ENCODE measurements around the gene CLK3.
"Not testable (repeated sequence)": the region's sequence is repeated elsewhere in the genome, so short reads cannot be mapped to it uniquely, and the experiment has no call there.

The CLK3 gene

DNA sequence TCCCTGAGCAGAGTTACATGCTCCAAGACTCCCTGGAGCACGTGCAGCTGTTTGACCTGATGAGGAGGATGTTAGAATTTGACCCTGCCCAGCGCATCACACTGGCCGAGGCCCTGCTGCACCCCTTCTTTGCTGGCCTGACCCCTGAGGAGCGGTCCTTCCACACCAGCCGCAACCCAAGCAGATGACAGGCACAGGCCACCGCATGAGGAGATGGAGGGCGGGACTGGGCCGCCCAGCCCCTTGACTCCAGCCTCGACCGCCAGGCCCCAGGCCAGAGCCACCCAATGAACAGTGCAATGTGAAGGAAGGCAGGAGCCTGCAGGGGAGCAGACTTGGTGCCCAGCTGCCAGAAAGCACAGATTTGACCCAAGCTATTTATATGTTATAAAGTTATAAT, 14.1 kb downstream of the CLK3 start:
- no CpG with 5 or more reads among the region's 10 CpGs for WGBS (ENCODE audit: insufficient coverage, insufficient read length)

GRCh38 chr15:74630284-74631086, 14.8 kb downstream of the CLK3 start:
- DNase-seq (ENCODE audit: low read depth, low spot score) = no peak
- no peaks in the 10 kb centered on the region for H3K4me1 ChIP-seq (ENCODE audit: control insufficient read depth, insufficient read depth, low read length)
- peaks cover 33% of the 10 kb centered on the region for H3K36me3 ChIP-seq (ENCODE audit: control insufficient read depth, insufficient read depth, low read length)
- H3K27me3 ChIP-seq (ENCODE audit: control insufficient read depth, insufficient read depth, low read length) = no peaks in the 10 kb centered on the region
- WGBS (ENCODE audit: insufficient coverage, insufficient read length) = no CpG with 5 or more reads among the region's 6 CpGs
- H3K4me3 ChIP-seq (ENCODE audit: low read length) = no peak overlapping the region
- H3K27ac ChIP-seq (ENCODE audit: low read length) = no peak overlapping the region
- H3K9me3 ChIP-seq (ENCODE audit: control insufficient read depth, insufficient read depth, low read length) = no peaks in the 10 kb centered on the region

More for the DNA sequence above, 14.1 kb downstream of the CLK3 start:
- not testable (repeated sequence) for H3K4me1 ChIP-seq (ENCODE audit: control insufficient read depth, insufficient read depth, low read length); H3K27ac ChIP-seq (ENCODE audit: low read length); H3K9me3 ChIP-seq (ENCODE audit: control insufficient read depth, insufficient read depth, low read length); H3K4me3 ChIP-seq (ENCODE audit: low read length); H3K27me3 ChIP-seq (ENCODE audit: control insufficient read depth, insufficient read depth, low read length); DNase-seq (ENCODE audit: low read depth, low spot score)
- H3K36me3 ChIP-seq (ENCODE audit: control insufficient read depth, insufficient read depth, low read length) = peaks cover 41% of the 10 kb centered on the region

- Histone ChIP-seq H3K4me3 (ENCODE audit: low read length) (no peak overlapping the region), H3K27ac (ENCODE audit: low read length) (no peak overlapping the region), H3K27me3 (ENCODE audit: control insufficient read depth, insufficient read depth, low read length) (no peaks in the 10 kb centered on the region), H3K4me1 (ENCODE audit: control insufficient read depth, insufficient read depth, low read length) (no peaks in the 10 kb centered on the region), H3K36me3 (ENCODE audit: control insufficient read depth, insufficient read depth, low read length) (peaks cover 28% of the 10 kb centered on the region), H3K9me3 (ENCODE audit: control insufficient read depth, insufficient read depth, low read length) (no peaks in the 10 kb centered on the region)
- DNase-seq (ENCODE audit: low read depth, low spot score) = no peak
- no CpG with 5 or more reads among the region's 3 CpGs for WGBS (ENCODE audit: insufficient coverage, insufficient read length)
Measured at GRCh38 chr15:74631087-74631385, 15.4 kb downstream of the CLK3 start.

GRCh38 chr15:74631408-74631807, 15.8 kb downstream of the CLK3 start:
- peaks cover 24% of the 10 kb centered on the region for H3K36me3 ChIP-seq (ENCODE audit: control insufficient read depth, insufficient read depth, low read length)
- DNase-seq (ENCODE audit: low read depth, low spot score) = no peak
- no CpG with 5 or more reads among the region's 3 CpGs for WGBS (ENCODE audit: insufficient coverage, insufficient read length)
- no peaks in the 10 kb centered on the region for H3K4me1 ChIP-seq (ENCODE audit: control insufficient read depth, insufficient read depth, low read length)
- H3K27ac ChIP-seq (ENCODE audit: low read length) = no peak overlapping the region
- H3K9me3 ChIP-seq (ENCODE audit: control insufficient read depth, insufficient read depth, low read length) = no peaks in the 10 kb centered on the region
- no peak overlapping the region for H3K4me3 ChIP-seq (ENCODE audit: low read length)
- no peaks in the 10 kb centered on the region for H3K27me3 ChIP-seq (ENCODE audit: control insufficient read depth, insufficient read depth, low read length)

GRCh38 chr15:74631935-74632560, 16.4 kb downstream of the CLK3 start:
- DNase-seq (ENCODE audit: low read depth, low spot score) = no peak
- Histone ChIP-seq H3K4me3 (ENCODE audit: low read length) (no peak overlapping the region), H3K9me3 (ENCODE audit: control insufficient read depth, insufficient read depth, low read length) (no peaks in the 10 kb centered on the region), H3K36me3 (ENCODE audit: control insufficient read depth, insufficient read depth, low read length) (peaks cover 21% of the 10 kb centered on the region), H3K27ac (ENCODE audit: low read length) (no peak overlapping the region), H3K4me1 (ENCODE audit: control insufficient read depth, insufficient read depth, low read length) (no peaks in the 10 kb centered on the region), H3K27me3 (ENCODE audit: control insufficient read depth, insufficient read depth, low read length) (no peaks in the 10 kb centered on the region)
- no CpG with 5 or more reads among the region's 8 CpGs for whole genome bisulfite sequencing (ENCODE audit: insufficient coverage, insufficient read length)

DNA sequence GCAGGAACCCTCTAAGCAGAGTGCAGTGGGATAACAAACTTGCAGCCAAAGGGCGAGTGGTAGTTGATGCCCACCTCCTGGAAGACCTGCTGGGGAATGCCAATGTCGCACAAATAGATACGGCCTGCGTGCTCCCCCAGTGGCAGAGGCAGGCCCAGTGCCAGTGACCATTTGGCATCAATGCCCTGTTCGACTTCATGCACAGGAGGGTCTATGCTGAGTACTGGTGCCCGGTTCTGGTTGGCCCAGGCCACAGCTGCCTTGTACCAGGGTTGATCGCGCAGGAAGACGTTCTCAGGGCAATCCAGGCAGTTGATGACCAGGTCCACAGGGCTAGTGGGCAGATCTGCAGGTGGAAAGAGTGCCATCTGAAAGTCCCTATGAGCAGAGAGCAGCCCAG, 17.0 kb downstream of the CLK3 start:
- Histone ChIP-seq H3K4me1 (ENCODE audit: control insufficient read depth, insufficient read depth, low read length) (no peaks in the 10 kb centered on the region), H3K36me3 (ENCODE audit: control insufficient read depth, insufficient read depth, low read length) (peaks cover 16% of the 10 kb centered on the region), H3K9me3 (ENCODE audit: control insufficient read depth, insufficient read depth, low read length) (no peaks in the 10 kb centered on the region), H3K27ac (ENCODE audit: low read length) (no peak overlapping the region), H3K4me3 (ENCODE audit: low read length) (no peak overlapping the region), H3K27me3 (ENCODE audit: control insufficient read depth, insufficient read depth, low read length) (no peaks in the 10 kb centered on the region)
- DNase-seq (ENCODE audit: low read depth, low spot score) = no peak
- WGBS (ENCODE audit: insufficient coverage, insufficient read length) = no CpG with 5 or more reads among the region's 9 CpGs

GRCh38 chr15:74633781-74634180, 18.1 kb downstream of the CLK3 start:
- WGBS (ENCODE audit: insufficient coverage, insufficient read length) = no CpG with 5 or more reads among the region's 2 CpGs

DNA sequence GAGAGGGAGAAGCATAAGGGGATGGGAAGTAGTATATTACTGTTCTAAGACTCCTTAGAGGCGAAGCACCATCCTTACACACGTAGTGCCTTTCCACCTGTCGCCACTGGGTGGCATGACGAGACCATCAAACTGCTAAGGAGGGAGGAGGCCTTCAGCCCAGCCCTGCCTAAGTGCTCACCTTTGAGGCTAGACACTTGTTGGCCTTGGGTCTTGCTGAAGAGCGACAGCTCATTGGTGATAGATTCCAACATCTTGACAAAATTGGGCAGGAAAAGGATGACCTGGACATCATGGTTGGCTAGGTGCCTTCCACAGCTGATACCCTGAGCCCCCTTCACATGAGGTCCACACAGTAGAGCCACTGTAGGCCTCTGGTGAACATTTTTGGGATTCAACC, 19.6 kb downstream of the CLK3 start:
- WGBS (ENCODE audit: insufficient coverage, insufficient read length) = no CpG with 5 or more reads among the region's 5 CpGs
- no peaks in the 10 kb centered on the region for H3K27me3 ChIP-seq (ENCODE audit: control insufficient read depth, insufficient read depth, low read length)
- no peaks in the 10 kb centered on the region for H3K9me3 ChIP-seq (ENCODE audit: control insufficient read depth, insufficient read depth, low read length)
- no peak overlapping the region for H3K27ac ChIP-seq (ENCODE audit: low read length)
- H3K4me1 ChIP-seq (ENCODE audit: control insufficient read depth, insufficient read depth, low read length) = no peaks in the 10 kb centered on the region
- H3K4me3 ChIP-seq (ENCODE audit: low read length) = no peak overlapping the region
- no peak for DNase-seq (ENCODE audit: low read depth, low spot score)
- peaks cover 5% of the 10 kb centered on the region; the same call in 1 of the 2 replicates for H3K36me3 ChIP-seq (ENCODE audit: control insufficient read depth, insufficient read depth, low read length)

More at GRCh38 chr15:74633781-74634180, 18.1 kb downstream of the CLK3 start:
- Histone ChIP-seq H3K4me1 (ENCODE audit: control insufficient read depth, insufficient read depth, low read length) (no peaks in the 10 kb centered on the region), H3K36me3 (ENCODE audit: control insufficient read depth, insufficient read depth, low read length) (peaks cover 5% of the 10 kb centered on the region; the same call in 1 of the 2 replicates), H3K9me3 (ENCODE audit: control insufficient read depth, insufficient read depth, low read length) (no peaks in the 10 kb centered on the region), H3K4me3 (ENCODE audit: low read length) (no peak overlapping the region), H3K27ac (ENCODE audit: low read length) (no peak overlapping the region), H3K27me3 (ENCODE audit: control insufficient read depth, insufficient read depth, low read length) (no peaks in the 10 kb centered on the region)
- DNase-seq (ENCODE audit: low read depth, low spot score) = no peak

DNA sequence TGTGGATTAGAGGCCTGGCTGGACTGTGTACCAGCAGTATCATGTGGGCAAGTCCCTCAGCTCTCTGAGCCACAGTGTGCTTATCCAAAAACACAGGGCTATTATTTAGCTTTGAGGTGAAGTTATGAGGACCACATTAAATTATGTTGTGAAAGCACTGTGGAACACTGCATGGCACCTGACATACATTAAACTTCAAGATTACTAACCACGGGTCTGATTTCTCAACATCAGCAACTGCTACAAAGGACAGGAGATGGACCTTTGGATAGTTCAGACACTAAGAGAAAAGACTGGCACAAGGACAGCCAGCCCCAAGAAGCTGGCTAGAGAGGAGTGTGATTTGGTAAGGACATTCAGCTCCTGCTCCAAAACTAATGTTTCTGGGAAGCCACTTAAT, 21.3 kb downstream of the CLK3 start:
- no peaks in the 10 kb centered on the region for H3K4me1 ChIP-seq (ENCODE audit: control insufficient read depth, insufficient read depth, low read length)
- H3K9me3 ChIP-seq (ENCODE audit: control insufficient read depth, insufficient read depth, low read length) = no peaks in the 10 kb centered on the region
- no peak overlapping the region for H3K4me3 ChIP-seq (ENCODE audit: low read length)
- H3K36me3 ChIP-seq (ENCODE audit: control insufficient read depth, insufficient read depth, low read length) = peaks cover 3% of the 10 kb centered on the region; the same call in 1 of the 2 replicates
- no peak overlapping the region for H3K27ac ChIP-seq (ENCODE audit: low read length)
- WGBS (ENCODE audit: insufficient coverage, insufficient read length) = no CpG with 5 or more reads among the region's 1 CpG
- H3K27me3 ChIP-seq (ENCODE audit: control insufficient read depth, insufficient read depth, low read length) = no peaks in the 10 kb centered on the region
- no peak for DNase-seq (ENCODE audit: low read depth, low spot score)

- Histone ChIP-seq H3K27ac (ENCODE audit: low read length) (no peak overlapping the region), H3K36me3 (ENCODE audit: control insufficient read depth, insufficient read depth, low read length) (no peaks in the 10 kb centered on the region), H3K4me1 (ENCODE audit: control insufficient read depth, insufficient read depth, low read length) (no peaks in the 10 kb centered on the region), H3K27me3 (ENCODE audit: control insufficient read depth, insufficient read depth, low read length) (no peaks in the 10 kb centered on the region), H3K9me3 (ENCODE audit: control insufficient read depth, insufficient read depth, low read length) (no peaks in the 10 kb centered on the region), H3K4me3 (ENCODE audit: low read length) (no peak overlapping the region)
- DNase-seq (ENCODE audit: low read depth, low spot score) = no peak
- WGBS (ENCODE audit: insufficient coverage, insufficient read length) = no CpG with 5 or more reads among the region's 1 CpG
Measured at GRCh38 chr15:74641151-74641550, 25.5 kb downstream of the CLK3 start.

- Histone ChIP-seq H3K27me3 (ENCODE audit: control insufficient read depth, insufficient read depth, low read length) (no peaks in the 10 kb centered on the region), H3K36me3 (ENCODE audit: control insufficient read depth, insufficient read depth, low read length) (no peaks in the 10 kb centered on the region), H3K4me3 (ENCODE audit: low read length) (no peak overlapping the region), H3K27ac (ENCODE audit: low read length) (no peak overlapping the region), H3K4me1 (ENCODE audit: control insufficient read depth, insufficient read depth, low read length) (no peaks in the 10 kb centered on the region), H3K9me3 (ENCODE audit: control insufficient read depth, insufficient read depth, low read length) (no peaks in the 10 kb centered on the region)
- no peak for DNase-seq (ENCODE audit: low read depth, low spot score)
- WGBS (ENCODE audit: insufficient coverage, insufficient read length) = no CpG with 5 or more reads among the region's 4 CpGs
Measured at GRCh38 chr15:74642348-74642733, 26.7 kb downstream of the CLK3 start.
